HepG2 (cell line): ENCODE data around the gene UBC. TPM values are rescaled to one million over a fixed set of nuclear protein-coding genes. Genes with fewer than 3 reads are reported as not detected.

ENCODE experiments used
- ATF5 ChIP-seq: sonication (generic); formaldehyde crosslinking; IDR thresholded peaks from 2 replicates; pipeline ENCODE4 v1.4.0; 2020; ENCODE audit warnings: mild to moderate bottlenecking, low read depth, missing genetic modification reagents
- BRD4 ChIP-seq: sonication (generic); formaldehyde crosslinking; IDR thresholded peaks from 2 replicates; pipeline ENCODE4 v1.4.0; 2020; ENCODE audit warnings: missing genetic modification reagents
- CERS6 ChIP-seq: sonication (generic); formaldehyde crosslinking; IDR thresholded peaks from 2 replicates; pipeline ENCODE4 v1.5.0; 2020; ENCODE audit warnings: missing genetic modification reagents
- CHCHD3 ChIP-seq: sonication (generic); formaldehyde crosslinking; IDR thresholded peaks from 2 replicates; pipeline ENCODE4 v1.8.0; 2022; ENCODE audit warnings: mild to moderate bottlenecking, missing genetic modification reagents, moderate library complexity
- HCFC1 ChIP-seq: fragments of 150-350 bp; IDR thresholded peaks from 2 replicates; pipeline ENCODE4 v1.6.1; 2014; ENCODE audit warnings: low read depth, low read length
- HNF1A ChIP-seq, 2 experiments: sonication (generic) in 1 of 2; formaldehyde crosslinking in 1 of 2; IDR thresholded peaks; 2 replicates each; pipeline versions ENCODE4 v1.4.0 to v1.6.1; 2016 to 2020; ENCODE audit warnings: borderline replicate concordance in 1 of 2, low read depth in 1 of 2, mild to moderate bottlenecking in 1 of 2, missing genetic modification reagents in 1 of 2
- JDP2 ChIP-seq: sonication (generic); formaldehyde crosslinking; IDR thresholded peaks from 2 replicates; pipeline ENCODE4 v1.8.1; 2022; ENCODE audit warnings: missing genetic modification reagents, borderline replicate concordance
- KDM5A ChIP-seq: fragments of 200-600 bp; sonication (generic); IDR thresholded peaks from 2 replicates; pipeline ENCODE4 v1.7.0; 2018; ENCODE audit warnings: antibody characterized with exemption, mild to moderate bottlenecking, low read length, borderline replicate concordance
- MAF1 ChIP-seq: sonication (generic); formaldehyde crosslinking; IDR thresholded peaks from 2 replicates; pipeline ENCODE4 v1.5.0; 2020; ENCODE audit warnings: missing genetic modification reagents, borderline replicate concordance
- MYC ChIP-seq: sonication (generic); formaldehyde crosslinking; IDR thresholded peaks from 2 replicates; pipeline ENCODE4 v1.9.0; 2021; ENCODE audit warnings: missing genetic modification reagents, borderline replicate concordance
- POLR2G ChIP-seq: fragments of 200-400 bp; formaldehyde crosslinking; IDR thresholded peaks from 2 replicates; pipeline ENCODE4 v1.6.1; 2018; ENCODE audit warnings: mild to moderate bottlenecking, low read depth, low read length, moderate library complexity
- SYNCRIP ChIP-seq: fragments of 200-400 bp; formaldehyde crosslinking; IDR thresholded peaks from 2 replicates; pipeline ENCODE4 v1.6.1; 2018; ENCODE audit warnings: mild to moderate bottlenecking, low read depth, low read length; ENCODE audit not compliant: insufficient read depth
- TCF12 ChIP-seq, 2 experiments: fragments of 450-650 bp in 1 of 2; sonication (generic) in 1 of 2; formaldehyde crosslinking in 1 of 2; IDR thresholded peaks; 2 replicates each; pipeline versions ENCODE4 v1.6.1 to v1.8.0; 2017 to 2022; ENCODE audit warnings: antibody characterized with exemption in 1 of 2, mild to moderate bottlenecking in 1 of 2, missing genetic modification reagents in 1 of 2, moderate library complexity in 1 of 2
- ZNF18 ChIP-seq: sonication (generic); formaldehyde crosslinking; IDR thresholded peaks from 2 replicates; pipeline ENCODE4 v1.8.0; 2022; ENCODE audit warnings: mild to moderate bottlenecking, missing genetic modification reagents; ENCODE audit not compliant: insufficient replicate concordance
- ZNF329 ChIP-seq: sonication (generic); formaldehyde crosslinking; IDR thresholded peaks from 2 replicates; pipeline ENCODE4 v1.9.0; 2021; ENCODE audit warnings: low read depth, mild to moderate bottlenecking, missing genetic modification reagents
- ZNF496 ChIP-seq: sonication (generic); formaldehyde crosslinking; IDR thresholded peaks from 2 replicates; pipeline ENCODE4 v1.8.1; 2023; ENCODE audit warnings: mild to moderate bottlenecking, moderate library complexity, missing genetic modification reagents; ENCODE audit not compliant: insufficient replicate concordance
- ZNF562 ChIP-seq: sonication (generic); formaldehyde crosslinking; IDR thresholded peaks from 2 replicates; pipeline ENCODE4 v1.8.0; 2022; ENCODE audit warnings: missing genetic modification reagents, borderline replicate concordance
- ZNF652 ChIP-seq: IDR thresholded peaks from 2 replicates; pipeline ENCODE4 v1.6.1; 2016; ENCODE audit warnings: low read depth, borderline replicate concordance
- ZNF891 ChIP-seq: sonication (generic); formaldehyde crosslinking; IDR thresholded peaks from 2 replicates; pipeline ENCODE4 v1.5.0; 2020; ENCODE audit warnings: mild to moderate bottlenecking, missing genetic modification reagents
- ZSCAN25 ChIP-seq: sonication (generic); formaldehyde crosslinking; IDR thresholded peaks from 2 replicates; pipeline ENCODE4 v1.8.0; 2022; ENCODE audit warnings: mild to moderate bottlenecking, missing genetic modification reagents
- polyA plus RNA-seq, 8 experiments: library from polyadenylated mRNA; depleted of rRNA in 3 of 8; stranded (reverse) in 7 of 8; unstranded in 1 of 8; fragments of >200 nt; fragmentation: Illumina TruSeq in 4 of 8; extraction: Trizol in 4 of 8; gene quantifications; 2 replicates each; pipeline versions ENCODE4 v1.2.1 to v1.2.3, GENCODE V29; 2011 to 2016; ENCODE audit warnings: low read depth in 4 of 8, missing spikeins in 1 of 8, mixed read lengths in 1 of 8; ENCODE audit not compliant: insufficient read depth in 1 of 8
- total RNA-seq, 5 experiments: library from RNA; depleted of rRNA; stranded (reverse); fragments of >200 nt; fragmentation: Illumina TruSeq; extraction: Trizol; gene quantifications; 2 replicates each; pipeline ENCODE4 v1.2.3, GENCODE V29; 2016; ENCODE audit warnings: low read depth in 1 of 5

The UBC gene
- total and polyA plus RNA-seq, 2 of the 13 experiments (the other 11 are each of a cell fraction or from before 2014, with no cell fraction given): 805 to 1,432 TPM

- TF ChIP-seq HNF1A (IDR thresholded peaks at IDR 0.05; ENCODE audit: low read depth) (no peak), HNF1A (CRISPR knock-in tag; IDR thresholded peaks at IDR 0.05; ENCODE audit: borderline replicate concordance) (no peak), ZNF891 (CRISPR knock-in tag) (no peak), POLR2G (peak; percentile 54), KDM5A (no peak), HCFC1 (no peak), ZNF18 (CRISPR knock-in tag) (peak; percentile 34), CERS6 (CRISPR knock-in tag) (no peak), BRD4 (CRISPR knock-in tag) (no peak; the same call in 1 of the 2 replicates), ZSCAN25 (CRISPR knock-in tag) (no peak), ZNF652 (CRISPR knock-in tag) (peak; percentile 41), ZNF329 (no peak), JDP2 (CRISPR knock-in tag) (no peak), ZNF496 (CRISPR knock-in tag) (no peak), ZNF562 (CRISPR knock-in tag) (no peak), ATF5 (CRISPR knock-in tag) (no peak), MAF1 (CRISPR knock-in tag) (no peak), MYC (peak; percentile 93), TCF12 (IDR thresholded peaks at IDR 0.05) (no peak), TCF12 (CRISPR knock-in tag; IDR thresholded peaks at IDR 0.05) (no peak), SYNCRIP (no peak), CHCHD3 (no peak)
Observed at GRCh38 chr12:124904306-124905098, 9.9 kb downstream of the UBC start (continued).
